ENCODE results near the gene RBFOX2. TPM values are rescaled to one million over a fixed set of nuclear protein-coding genes. Genes with fewer than 3 reads are reported as not detected.

RBFOX2 gene
- total RNA-seq, 2 experiments from 2014 or later = 1.9 to 2.4 TPM

DNA sequence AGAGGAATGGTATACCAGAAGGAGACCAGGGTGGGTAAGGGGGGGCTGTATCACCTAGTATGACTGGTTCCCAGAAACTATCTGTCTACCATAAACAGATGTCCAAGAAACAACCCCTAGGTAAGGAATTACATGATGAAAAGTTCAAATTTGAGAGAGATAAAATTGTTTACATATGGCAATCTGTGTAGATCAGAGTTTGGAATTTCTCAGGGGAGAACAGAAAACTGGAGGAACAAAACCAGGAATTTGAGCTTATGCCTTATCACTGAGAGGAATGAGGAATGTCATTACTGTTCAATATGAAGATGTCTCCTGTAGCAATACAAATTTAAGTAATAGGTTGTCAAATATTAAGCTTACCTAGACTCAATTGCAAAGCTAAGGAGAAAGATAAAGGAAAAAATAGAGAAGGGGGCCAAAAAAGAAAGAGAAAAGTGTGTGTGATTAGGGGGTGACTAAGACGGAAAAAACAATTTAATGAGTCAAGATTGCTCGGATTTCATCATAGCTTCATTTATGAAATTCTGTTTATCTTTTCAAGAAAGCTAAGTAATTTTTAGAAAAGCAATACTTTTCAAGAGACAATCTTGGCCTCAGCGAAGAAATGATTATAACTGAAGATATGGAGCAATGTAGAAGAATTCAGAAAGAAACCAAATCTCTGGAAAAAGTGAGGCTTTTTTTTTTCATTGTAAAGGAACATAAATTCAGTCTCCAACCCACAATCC lies 193.2 kb downstream of the RBFOX2 start:
- H3K27me3 ChIP-seq (ENCODE audit: control insufficient read depth in 1 of 2, insufficient read depth in 2 of 2, low read length in 2 of 2) = peaks cover 0 to 10% of the 10 kb centered on the region in 2 experiments
- H3K36me3 ChIP-seq (ENCODE audit: insufficient read depth, low read length) = no peaks in the 10 kb centered on the region
- H3K4me1 ChIP-seq (ENCODE audit: insufficient read depth, low read length) = peaks cover 3% of the 10 kb centered on the region
- no peak for DNase-seq
- no peaks in the 10 kb centered on the region for H3K36me3 Mint-ChIP-seq (ENCODE audit: low read depth)
- H3K4me3 Mint-ChIP-seq = no peak overlapping the region
- intact Hi-C loops (cut with DNase I, micrococcal nuclease) = no loop called here
- H3K4me1 Mint-ChIP-seq (ENCODE audit: low read depth) = peaks cover 12% of the 10 kb centered on the region
- no peak overlapping the region for H3K27ac Mint-ChIP-seq
- H3K9me3 ChIP-seq (ENCODE audit: control insufficient read depth in 1 of 2, insufficient read depth in 1 of 2, low read length in 2 of 2) = no peaks in the 10 kb centered on the region
- H3K9me3 Mint-ChIP-seq = no peaks in the 10 kb centered on the region
- H3K27me3 Mint-ChIP-seq = peaks cover 25% of the 10 kb centered on the region
- POLR2A ChIA-PET = interaction anchor here (0.6 kb wide), 2 partner anchors 9 to 28 kb away, joined by 3 read pairs; no protein-coding TSS in a partner anchor
- H3K4me3 ChIP-seq (ENCODE audit: low read length) = no peak overlapping the region
- CTCF ChIA-PET = interaction anchor here (1.4 kb wide), 1 partner anchor 13 kb away, joined by 3 read pairs; no protein-coding TSS in a partner anchor
- TF ChIP-seq, protein P1, sequence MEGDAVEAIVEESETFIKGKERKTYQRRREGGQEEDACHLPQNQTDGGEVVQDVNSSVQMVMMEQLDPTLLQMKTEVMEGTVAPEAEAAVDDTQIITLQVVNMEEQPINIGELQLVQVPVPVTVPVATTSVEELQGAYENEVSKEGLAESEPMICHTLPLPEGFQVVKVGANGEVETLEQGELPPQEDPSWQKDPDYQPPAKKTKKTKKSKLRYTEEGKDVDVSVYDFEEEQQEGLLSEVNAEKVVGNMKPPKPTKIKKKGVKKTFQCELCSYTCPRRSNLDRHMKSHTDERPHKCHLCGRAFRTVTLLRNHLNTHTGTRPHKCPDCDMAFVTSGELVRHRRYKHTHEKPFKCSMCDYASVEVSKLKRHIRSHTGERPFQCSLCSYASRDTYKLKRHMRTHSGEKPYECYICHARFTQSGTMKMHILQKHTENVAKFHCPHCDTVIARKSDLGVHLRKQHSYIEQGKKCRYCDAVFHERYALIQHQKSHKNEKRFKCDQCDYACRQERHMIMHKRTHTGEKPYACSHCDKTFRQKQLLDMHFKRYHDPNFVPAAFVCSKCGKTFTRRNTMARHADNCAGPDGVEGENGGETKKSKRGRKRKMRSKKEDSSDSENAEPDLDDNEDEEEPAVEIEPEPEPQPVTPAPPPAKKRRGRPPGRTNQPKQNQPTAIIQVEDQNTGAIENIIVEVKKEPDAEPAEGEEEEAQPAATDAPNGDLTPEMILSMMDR (IDR thresholded peaks at IDR 0.05) = no peak
- ATAC-seq (ENCODE audit: poor library complexity) = no peak
- H3K27ac ChIP-seq (ENCODE audit: low read depth in 1 of 2, low read length in 2 of 2) = no peak overlapping the region

DNA sequence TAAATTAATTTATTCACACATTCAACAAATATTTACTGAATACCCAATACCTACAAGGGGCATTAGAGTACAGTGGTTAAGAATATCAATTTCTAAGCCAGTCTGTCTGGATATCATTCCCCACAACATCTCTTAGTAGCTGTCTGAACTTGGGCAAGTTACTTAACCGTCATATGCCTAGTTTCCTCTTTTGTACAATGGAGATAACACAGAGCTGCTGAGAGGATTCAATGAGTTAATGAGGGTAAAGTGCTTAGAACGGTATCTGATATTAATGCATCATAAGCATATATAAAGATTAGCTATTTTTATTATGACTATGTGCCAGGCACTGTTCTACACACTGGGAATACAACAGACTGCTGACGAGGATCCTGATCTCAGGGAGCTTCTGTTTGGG lies 194.6 kb downstream of the RBFOX2 start:
- no peak for DNase-seq
- Histone ChIP-seq H3K27ac (ENCODE audit: low read depth in 1 of 2, low read length in 2 of 2) (no peak overlapping the region), H3K4me3 (ENCODE audit: low read length) (no peak overlapping the region), H3K9me3 (ENCODE audit: control insufficient read depth in 1 of 2, insufficient read depth in 1 of 2, low read length in 2 of 2) (no peaks in the 10 kb centered on the region), H3K27me3 (ENCODE audit: control insufficient read depth in 1 of 2, insufficient read depth in 2 of 2, low read length in 2 of 2) (peaks cover 0 to under 1% of the 10 kb centered on the region in 2 experiments), H3K4me1 (ENCODE audit: insufficient read depth, low read length) (no peaks in the 10 kb centered on the region), H3K36me3 (ENCODE audit: insufficient read depth, low read length) (no peaks in the 10 kb centered on the region)
- POLR2A ChIA-PET = no interaction called here
- TF ChIP-seq, protein P1 (IDR thresholded peaks at IDR 0.05) = no peak
- Mint-ChIP-seq H3K9me3 (no peaks in the 10 kb centered on the region), H3K36me3 (ENCODE audit: low read depth) (no peaks in the 10 kb centered on the region), H3K4me1 (ENCODE audit: low read depth) (peaks cover 4% of the 10 kb centered on the region), H3K27me3 (peaks cover 11% of the 10 kb centered on the region), H3K27ac (no peak overlapping the region), H3K4me3 (no peak overlapping the region)
- CTCF ChIA-PET = interaction anchor here (0.6 to 0.9 kb wide), 3 partner anchors 12 to 393 kb away, joined by 3 to 5 read pairs (median 3); no protein-coding TSS in a partner anchor
- no peak for ATAC-seq (ENCODE audit: poor library complexity)
- intact Hi-C loops (cut with DNase I, micrococcal nuclease) = no loop called here

DNA sequence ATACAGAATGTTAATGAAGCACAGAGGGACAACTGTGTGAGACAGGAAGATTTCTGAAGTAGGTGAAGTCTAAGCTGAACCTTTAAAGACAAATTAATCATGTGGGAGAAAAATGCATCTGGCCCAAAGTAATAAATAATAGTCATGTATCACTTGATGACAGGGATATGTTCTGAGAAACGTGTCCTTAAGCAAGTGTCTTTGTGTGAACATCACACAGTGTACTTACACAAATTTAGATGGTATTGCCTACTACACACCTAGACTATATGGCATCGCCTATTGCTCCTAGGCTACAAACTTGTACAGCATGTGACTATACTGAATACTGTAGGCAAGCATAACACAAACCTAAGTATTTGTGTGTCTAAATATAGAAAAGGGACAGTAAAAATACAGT lies 198.3 kb downstream of the RBFOX2 start:
- H3K27me3 Mint-ChIP-seq = no peaks in the 10 kb centered on the region
- DNase-seq (no peak), ATAC-seq (ENCODE audit: poor library complexity) (no peak)
- no peaks in the 10 kb centered on the region for H3K4me1 Mint-ChIP-seq (ENCODE audit: low read depth)
- no peaks in the 10 kb centered on the region for H3K9me3 Mint-ChIP-seq
- POLR2A ChIA-PET = no interaction called here
- H3K4me1 ChIP-seq (ENCODE audit: insufficient read depth, low read length) = no peaks in the 10 kb centered on the region
- intact Hi-C loops (cut with DNase I, micrococcal nuclease) = no loop called here
- no peaks in the 10 kb centered on the region for H3K27me3 ChIP-seq (ENCODE audit: control insufficient read depth in 1 of 2, insufficient read depth in 2 of 2, low read length in 2 of 2)
- H3K4me3 Mint-ChIP-seq = no peak overlapping the region
- CTCF ChIA-PET = no interaction called here
- no peaks in the 10 kb centered on the region for H3K36me3 ChIP-seq (ENCODE audit: insufficient read depth, low read length)
- H3K9me3 ChIP-seq (ENCODE audit: control insufficient read depth in 1 of 2, insufficient read depth in 1 of 2, low read length in 2 of 2) = no peaks in the 10 kb centered on the region
- no peaks in the 10 kb centered on the region for H3K36me3 Mint-ChIP-seq (ENCODE audit: low read depth)
- no peak overlapping the region for H3K27ac ChIP-seq (ENCODE audit: low read depth in 1 of 2, low read length in 2 of 2)
- no peak overlapping the region for H3K27ac Mint-ChIP-seq
- TF ChIP-seq, protein P1 (IDR thresholded peaks at IDR 0.05) = no peak
- no peak overlapping the region for H3K4me3 ChIP-seq (ENCODE audit: low read length)
